ENCODE data around the gene RYR2.
"Not testable (repeated sequence)": the region's sequence is repeated elsewhere in the genome, so short reads cannot be mapped to it uniquely, and the experiment has no call there.

RYR2 gene

GRCh38 chr1:237141502-237141901 is 99.5 kb downstream of the RYR2 start:
- Histone ChIP-seq H3K36me3 (ENCODE audit: control insufficient read depth, insufficient read depth, low read length) (no peaks in the 10 kb centered on the region), H2AFZ (no peak overlapping the region), H3K4me3 (ENCODE audit: low read depth, low read length) (no peak overlapping the region), H3K27ac (no peak overlapping the region), H3K9ac (no peak overlapping the region), H3K27me3 (ENCODE audit: control insufficient read depth, insufficient read depth, low read length) (no peaks in the 10 kb centered on the region), H3K4me2 (ENCODE audit: low read length) (no peak overlapping the region), H3K9me3 (ENCODE audit: control insufficient read depth, low read length) (no peaks in the 10 kb centered on the region), H3K79me2 (no peaks in the 10 kb centered on the region), H3K4me1 (no peaks in the 10 kb centered on the region)
- no peak for TF ChIP-seq CTCF (IDR thresholded peaks at IDR 0.05)

- Histone ChIP-seq H2AFZ (no peak overlapping the region), H3K4me2 (ENCODE audit: low read length) (no peak overlapping the region), H3K4me3 (ENCODE audit: low read depth, low read length) (no peak overlapping the region), H3K9ac (no peak overlapping the region), H3K4me1 (no peaks in the 10 kb centered on the region), H3K79me2 (no peaks in the 10 kb centered on the region), H3K27ac (no peak overlapping the region), H3K9me3 (ENCODE audit: control insufficient read depth, low read length) (no peaks in the 10 kb centered on the region), H3K27me3 (ENCODE audit: control insufficient read depth, insufficient read depth, low read length) (no peaks in the 10 kb centered on the region), H3K36me3 (ENCODE audit: control insufficient read depth, insufficient read depth, low read length) (no peaks in the 10 kb centered on the region)
- no peak for TF ChIP-seq CTCF (IDR thresholded peaks at IDR 0.05)
These were observed 103.6 kb downstream of the RYR2 start for GRCh38 chr1:237145379-237146135.

- no peaks in the 10 kb centered on the region for H3K4me1 ChIP-seq
- H2AFZ ChIP-seq = no peak overlapping the region
- TF ChIP-seq CTCF (IDR thresholded peaks at IDR 0.05) = no peak
- no peaks in the 10 kb centered on the region for H3K27me3 ChIP-seq (ENCODE audit: control insufficient read depth, insufficient read depth, low read length)
- H3K9me3 ChIP-seq (ENCODE audit: control insufficient read depth, low read length) = no peaks in the 10 kb centered on the region
- H3K4me3 ChIP-seq (ENCODE audit: low read depth, low read length) = no peak overlapping the region
- no peak overlapping the region for H3K9ac ChIP-seq
- no peak overlapping the region for H3K27ac ChIP-seq
- H3K4me2 ChIP-seq (ENCODE audit: low read length) = no peak overlapping the region
- H3K36me3 ChIP-seq (ENCODE audit: control insufficient read depth, insufficient read depth, low read length) = no peaks in the 10 kb centered on the region
- no peaks in the 10 kb centered on the region for H3K79me2 ChIP-seq
These were observed 104.3 kb downstream of the RYR2 start for GRCh38 chr1:237146241-237146640.

GRCh38 chr1:237149857-237150256 is 107.9 kb downstream of the RYR2 start:
- H3K9ac ChIP-seq = no peak overlapping the region
- no peak for TF ChIP-seq CTCF (IDR thresholded peaks at IDR 0.05)
- H3K27ac ChIP-seq = no peak overlapping the region
- H3K4me3 ChIP-seq (ENCODE audit: low read depth, low read length) = no peak overlapping the region
- no peaks in the 10 kb centered on the region for H3K4me1 ChIP-seq
- H3K27me3 ChIP-seq (ENCODE audit: control insufficient read depth, insufficient read depth, low read length) = no peaks in the 10 kb centered on the region
- no peak overlapping the region for H3K4me2 ChIP-seq (ENCODE audit: low read length)
- H3K36me3 ChIP-seq (ENCODE audit: control insufficient read depth, insufficient read depth, low read length) = no peaks in the 10 kb centered on the region
- H3K79me2 ChIP-seq = no peaks in the 10 kb centered on the region
- H2AFZ ChIP-seq = no peak overlapping the region
- H3K9me3 ChIP-seq (ENCODE audit: control insufficient read depth, low read length) = no peaks in the 10 kb centered on the region

DNA sequence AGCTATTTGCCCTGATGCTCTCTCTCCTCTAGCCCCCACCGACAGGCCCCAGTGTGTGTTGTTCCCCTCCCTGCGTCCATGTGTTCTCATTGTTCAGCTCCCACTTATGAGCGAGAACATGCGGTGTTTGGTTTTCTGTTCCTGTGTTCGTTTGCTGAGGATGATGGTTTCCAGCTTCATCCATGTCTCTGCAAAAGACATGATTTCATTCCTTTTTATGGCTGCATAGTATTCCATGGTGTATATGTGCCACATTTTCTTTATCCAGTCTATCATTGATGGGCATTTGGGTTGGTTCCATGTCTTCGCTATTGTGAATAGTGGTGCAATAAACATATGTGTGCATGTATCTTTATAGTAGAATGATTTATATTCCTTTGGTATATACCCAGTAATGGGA is 110.0 kb downstream of the RYR2 start:
- H3K27ac ChIP-seq; H3K27me3 ChIP-seq (ENCODE audit: control insufficient read depth, insufficient read depth, low read length); H3K4me3 ChIP-seq (ENCODE audit: low read depth, low read length); H2AFZ ChIP-seq; H3K4me2 ChIP-seq (ENCODE audit: low read length); H3K9me3 ChIP-seq (ENCODE audit: control insufficient read depth, low read length); H3K4me1 ChIP-seq; H3K36me3 ChIP-seq (ENCODE audit: control insufficient read depth, insufficient read depth, low read length); H3K9ac ChIP-seq; H3K79me2 ChIP-seq: not testable (repeated sequence)
